Endothelial cell of umbilical vein (primary cell): ENCODE measurements around the gene HNRNPL. TPM values are rescaled to one million over a fixed set of nuclear protein-coding genes. Genes with fewer than 3 reads are reported as not detected.

Experiments
- BruUV-seq: library from RNA; stranded (reverse); fragments of 400-500 nt; replicated peaks from 2 replicates; lab custom pipeline; 2021; lab: Mats Ljungman, UMichigan
- CTCF ChIA-PET: fragments of 300-600, 350-600 bp; sonication (Branson Sonifier 250); formaldehyde crosslinking; loops from one replicate; lab custom pipeline; 2021; ENCODE audit warnings: antibody characterized with exemption, inconsistent platforms; lab: Charles Lee
- POLR2A ChIA-PET: fragments of 300-600, 350-600 bp; sonication (Branson Sonifier 250); formaldehyde crosslinking; loops from one replicate; lab custom pipeline; 2021; ENCODE audit warnings: antibody characterized with exemption, inconsistent platforms; lab: Charles Lee
- DNase-seq: peaks from one replicate; pipeline ENCODE4 v3.0.0-alpha.2; 2011; ENCODE audit warnings: low read depth, low spot score
- FAIRE-seq: peaks from 2 replicates; lab custom pipeline; 2011; peaks lifted over from hg19 to GRCh38; lab: Jason Lieb, UNC
- H2AFZ ChIP-seq: 2 replicates; pipeline ENCODE4 v1.6.0; 2012; ENCODE audit warnings: low read depth, low read length, control low read depth, inconsistent platforms
- H3K27ac ChIP-seq: 2 replicates; pipeline ENCODE4 v1.5.1; 2011; ENCODE audit warnings: low read depth, mild to moderate bottlenecking, control low read depth, low read length, moderate library complexity; ENCODE audit not compliant: insufficient read depth
- H3K27me3 ChIP-seq, 2 experiments: 2 replicates each; pipeline versions ENCODE4 v1.6.0 to v1.6.1; 2011; ENCODE audit warnings: low read length in 2 of 2, mixed read lengths in 1 of 2; ENCODE audit not compliant: control insufficient read depth in 2 of 2, insufficient read depth in 2 of 2
- H3K36me3 ChIP-seq, 2 experiments: 2 replicates in 1 of 2; 3 replicates in 1 of 2; pipeline ENCODE4 v1.5.1; 2011; ENCODE audit warnings: low read length in 2 of 2, mild to moderate bottlenecking in 1 of 2, moderate library complexity in 1 of 2; ENCODE audit not compliant: control insufficient read depth in 2 of 2, insufficient read depth in 2 of 2; ENCODE audit errors: extremely low read depth in 1 of 2
- H3K4me1 ChIP-seq: 3 replicates; pipeline ENCODE4 v1.5.1; 2011; ENCODE audit warnings: mild to moderate bottlenecking, low read length; ENCODE audit not compliant: control insufficient read depth, insufficient read depth; ENCODE audit errors: extremely low read depth
- H3K4me2 ChIP-seq: 2 replicates; pipeline ENCODE4 v1.6.1; 2011; ENCODE audit warnings: low read length, control low read depth, mixed read lengths; ENCODE audit not compliant: insufficient read depth
- H3K4me3 ChIP-seq, 3 experiments: fragments of 200-600 bp in 1 of 3; sonication (generic), shearing (Covaris generic) in 1 of 3; replicated peaks in 1 of 3; 2 replicates each; pipeline ENCODE4 v1.5.1; 2011 to 2016; ENCODE audit warnings: control low read depth in 3 of 3, low read length in 3 of 3, mild to moderate bottlenecking in 2 of 3, inconsistent platforms in 1 of 3, low read depth in 1 of 3, moderate library complexity in 1 of 3; ENCODE audit not compliant: insufficient read depth in 1 of 3
- H3K79me2 ChIP-seq: 2 replicates; pipeline ENCODE4 v1.6.0; 2012; ENCODE audit warnings: low read length, inconsistent platforms; ENCODE audit not compliant: control insufficient read depth, insufficient read depth
- H3K9ac ChIP-seq: replicated peaks from 2 replicates; pipeline ENCODE3; 2011; ENCODE audit warnings: low read length, control low read depth; ENCODE audit not compliant: insufficient read depth; ENCODE audit errors: extremely low read depth
- H3K9me1 ChIP-seq: replicated peaks from 3 replicates; pipeline ENCODE4 v1.6.0; 2011; ENCODE audit warnings: mild to moderate bottlenecking, low read length; ENCODE audit not compliant: control insufficient read depth, insufficient read depth; ENCODE audit errors: extremely low read depth
- H3K9me3 ChIP-seq: replicated peaks from 2 replicates; pipeline ENCODE4 v1.5.1; 2012; ENCODE audit warnings: low read length, inconsistent platforms; ENCODE audit not compliant: control insufficient read depth, insufficient read depth
- H4K20me1 ChIP-seq: replicated peaks from 2 replicates; pipeline ENCODE3; 2011; ENCODE audit warnings: mild to moderate bottlenecking, low read length; ENCODE audit not compliant: control insufficient read depth, insufficient read depth; ENCODE audit errors: extremely low read depth
- CTCF ChIP-seq, 2 donors: IDR thresholded peaks; 1 replicate in 1 of 2; 2 replicates in 1 of 2; pipeline ENCODE4 v1.5.1; 2011; ENCODE audit warnings: low read length in 2 of 2, mild to moderate bottlenecking in 2 of 2, moderate library complexity in 2 of 2, control low read depth in 1 of 2, inconsistent platforms in 1 of 2, low read depth in 1 of 2; ENCODE audit not compliant: insufficient read depth in 1 of 2; ENCODE audit errors: extremely low read depth in 1 of 2
- EZH2 ChIP-seq: IDR thresholded peaks from 2 replicates; pipeline ENCODE4 v1.6.1; 2012; ENCODE audit warnings: borderline replicate concordance, low read depth, mild to moderate bottlenecking, moderate library complexity, low read length, inconsistent platforms; ENCODE audit not compliant: severe bottlenecking
- FOS ChIP-seq: IDR thresholded peaks from 2 replicates; pipeline ENCODE4 v1.6.1; 2011; ENCODE audit warnings: mild to moderate bottlenecking, low read length, moderate library complexity, borderline replicate concordance; ENCODE audit not compliant: insufficient read depth
- GATA2 ChIP-seq: IDR thresholded peaks from 2 replicates; pipeline ENCODE4 v1.7.0; 2011; ENCODE audit warnings: low read depth, mild to moderate bottlenecking, moderate library complexity, mixed read lengths, low read length; ENCODE audit not compliant: insufficient read length, insufficient read depth
- JUN ChIP-seq: IDR thresholded peaks from 2 replicates; pipeline ENCODE4 v1.6.1; 2011; ENCODE audit warnings: borderline replicate concordance, low read depth; ENCODE audit not compliant: insufficient read length, insufficient read depth
- MAX ChIP-seq: IDR thresholded peaks from 2 replicates; pipeline ENCODE4 v1.6.1; 2011; ENCODE audit not compliant: insufficient read depth, insufficient read length
- MYC ChIP-seq: IDR thresholded peaks from one replicate; pipeline ENCODE4 v1.6.1; 2011; ENCODE audit warnings: mild to moderate bottlenecking, low read depth, low read length
- POLR2A ChIP-seq: IDR thresholded peaks from 2 replicates; pipeline ENCODE4 v1.6.1; 2012; ENCODE audit warnings: low read depth, mild to moderate bottlenecking, control low read depth, low read length
- POLR2AphosphoS5 ChIP-seq: IDR thresholded peaks from 2 replicates; pipeline ENCODE4 v1.6.1; 2012; ENCODE audit warnings: low read depth, mild to moderate bottlenecking, control low read depth, low read length, moderate library complexity; ENCODE audit not compliant: insufficient read depth
- dilution Hi-C: fragments of 300-500 bp; cut with MboI; formaldehyde crosslinking; loops from one replicate; pipeline ENCODE4 v1.15.0; 2019; ENCODE audit warnings: low sequenced_read_pairs; ENCODE audit not compliant: extremely low pct_ligation_motif_present
- intact Hi-C: fragments of 100-400 bp; cut with micrococcal nuclease; formaldehyde crosslinking; loops from one replicate; pipeline ENCODE4 v1.10.0; 2022
- polyA plus RNA-seq, 4 experiments: library from polyadenylated mRNA; depleted of rRNA in 3 of 4; stranded (reverse) in 3 of 4; unstranded in 1 of 4; fragments of >200 nt; gene quantifications; 2 replicates each; pipeline versions ENCODE4 v1.2.1 to v1.2.3, GENCODE V29; 2011 to 2012; ENCODE audit warnings: missing spikeins in 1 of 4
- total RNA-seq: library from RNA; stranded (reverse); gene quantifications from 2 replicates; pipeline ENCODE4 v1.2.3, GENCODE V29; 2021

The HNRNPL gene
- total and polyA plus RNA-seq, 2 donors (not counting 3 experiments of a cell fraction or from before 2014, with no cell fraction given), result 305 to 451 TPM

- Histone ChIP-seq H3K9me1 (no peaks in the 10 kb centered on the region), H3K9me3 (no peaks in the 10 kb centered on the region), H3K27me3 (no peaks in the 10 kb centered on the region), H3K4me1 (peaks cover 9% of the 10 kb centered on the region), H4K20me1 (no peaks in the 10 kb centered on the region), H2AFZ (no peak overlapping the region), H3K9ac (no peak overlapping the region), H3K27ac (no peak overlapping the region), H3K4me2 (no peak overlapping the region), H3K4me3 (no peak overlapping the region), H3K79me2 (no peaks in the 10 kb centered on the region), H3K36me3 (no peaks in the 10 kb centered on the region)
- ChIA-PET CTCF (interaction anchor here (1.0 kb wide), 1 partner anchor 15 kb away, joined by 3 read pairs; no protein-coding TSS in a partner anchor), POLR2A (interaction anchor here (0.6 kb wide), 1 partner anchor 159 kb away, joined by 3 read pairs; no protein-coding TSS in a partner anchor)
- DNase-seq (no peak), FAIRE-seq (no peak)
- TF ChIP-seq EZH2 (no peak), GATA2 (no peak), MYC (no peak), POLR2A (no peak), FOS (no peak), MAX (no peak), POLR2AphosphoS5 (no peak), CTCF (IDR thresholded peaks at IDR 0.05; ENCODE audit: extremely low read depth in 1 of 2, insufficient read depth in 1 of 2, low read depth in 1 of 2, low read length in 2 of 2) (no peak), JUN (no peak)
- intact Hi-C loops (loop anchor here (5.0 kb wide), 1 partner anchor 39 kb away; the partner anchor contains the start of gene ECH1), dilution Hi-C loops (no loop called here)
- no TSS peak for BruUV-seq
Measured at GRCh38 chr19:38793671-38794070, 56.1 kb downstream of the HNRNPL start.
